Skin epidermis (tissue), 12 donors: Measurements from ENCODE around the gene ZNF470.

ENCODE experiments used
- H3K27ac ChIP-seq, 21 experiments: fragments of 200-600 bp; sonication (generic) in 11 of 21; one replicate each; pipeline ENCODE4 v1.5.0; 2020; ENCODE audit warnings: mild to moderate bottlenecking in 3 of 21, inconsistent platforms in 2 of 21, moderate library complexity in 2 of 21
- H3K4me3 ChIP-seq, 7 experiments: fragments of 200-600 bp; sonication (generic) in 2 of 7; one replicate each; pipeline ENCODE4 v1.5.0; 2020; ENCODE audit warnings: inconsistent platforms in 2 of 7, mild to moderate bottlenecking in 2 of 7, moderate library complexity in 1 of 7

Gene ZNF470

GRCh38 chr19:56601375-56601774 lies 34.1 kb downstream of the ZNF470 start:
- H3K27ac ChIP-seq: no peak overlapping the region
- H3K4me3 ChIP-seq: no peak overlapping the region

GRCh38 chr19:56603829-56604228 lies 36.6 kb downstream of the ZNF470 start:
- Histone ChIP-seq H3K27ac (no peak overlapping the region), H3K4me3 (no peak overlapping the region)

- Histone ChIP-seq H3K4me3 (no peak overlapping the region), H3K27ac (no peak overlapping the region)
Measured at GRCh38 chr19:56608274-56608964, 41.2 kb downstream of the ZNF470 start.

- Histone ChIP-seq H3K4me3 (no peak overlapping the region), H3K27ac (no peak overlapping the region)
Measured at GRCh38 chr19:56611288-56611687, 44.0 kb downstream of the ZNF470 start.

- Histone ChIP-seq H3K27ac (no peak overlapping the region), H3K4me3 (no peak overlapping the region)
Measured at GRCh38 chr19:56612737-56613136, 45.5 kb downstream of the ZNF470 start.

- Histone ChIP-seq H3K4me3 (no peak overlapping the region), H3K27ac (no peak overlapping the region)
Measured at GRCh38 chr19:56613639-56614038, 46.4 kb downstream of the ZNF470 start.

GRCh38 chr19:56617531-56617930 lies 50.3 kb downstream of the ZNF470 start:
- Histone ChIP-seq H3K4me3 (no peak overlapping the region), H3K27ac (no peak overlapping the region)

GRCh38 chr19:56619121-56619520 lies 51.9 kb downstream of the ZNF470 start:
- Histone ChIP-seq H3K4me3 (no peak overlapping the region), H3K27ac (no peak overlapping the region)

GRCh38 chr19:56622374-56622773 lies 55.1 kb downstream of the ZNF470 start:
- Histone ChIP-seq H3K27ac (no peak overlapping the region), H3K4me3 (no peak overlapping the region)

- no peak overlapping the region for H3K27ac ChIP-seq
- H3K4me3 ChIP-seq: no peak overlapping the region
Measured at GRCh38 chr19:56623006-56623405, 55.7 kb downstream of the ZNF470 start.

- no peak overlapping the region for H3K4me3 ChIP-seq
Measured at GRCh38 chr19:56625708-56626107, 58.4 kb downstream of the ZNF470 start.

GRCh38 chr19:56633021-56633420 lies 65.8 kb downstream of the ZNF470 start:
- Histone ChIP-seq H3K27ac (no peak overlapping the region), H3K4me3 (no peak overlapping the region)

More at GRCh38 chr19:56625708-56626107, 58.4 kb downstream of the ZNF470 start:
- no peak overlapping the region for H3K27ac ChIP-seq

- no peak overlapping the region for H3K4me3 ChIP-seq
Measured at GRCh38 chr19:56637976-56638555, 70.8 kb downstream of the ZNF470 start.

More at GRCh38 chr19:56637976-56638555, 70.8 kb downstream of the ZNF470 start:
- H3K27ac ChIP-seq: no peak overlapping the region
